GM06990 (cell line): ENCODE measurements around the gene HIF1A.

Experiments used
- DNase-seq: peaks from one replicate; pipeline ENCODE4 v3.0.0-alpha.2; 2011; ENCODE audit not compliant: insufficient read length; ENCODE audit errors: extremely low read depth
- H3K27me3 ChIP-seq: replicated peaks from 2 replicates; pipeline ENCODE4 v1.6.0; 2011; ENCODE audit warnings: low read length; ENCODE audit not compliant: control insufficient read depth, insufficient read depth
- H3K36me3 ChIP-seq: 2 replicates; pipeline ENCODE4 v1.5.1; 2011; ENCODE audit warnings: low read length; ENCODE audit not compliant: control insufficient read depth, insufficient read depth
- H3K4me3 ChIP-seq: replicated peaks from 2 replicates; pipeline ENCODE4 v1.5.1; 2011; ENCODE audit warnings: low read depth, mild to moderate bottlenecking, control low read depth, low read length
- TF ChIP-seq, protein P1 (sequence below): IDR thresholded peaks from 2 replicates; pipeline ENCODE4 v1.5.1; 2011; ENCODE audit warnings: low read length, control low read depth, mild to moderate bottlenecking, inconsistent platforms; ENCODE audit not compliant: insufficient read depth, poor library complexity, severe bottlenecking

HIF1A gene

GRCh38 chr14:61670576-61670975 is 24.7 kb upstream of the HIF1A start:
- Histone ChIP-seq H3K4me3 (no peak overlapping the region), H3K27me3 (no peaks in the 10 kb centered on the region), H3K36me3 (no peaks in the 10 kb centered on the region)
- no peak for DNase-seq
- TF ChIP-seq, protein P1, sequence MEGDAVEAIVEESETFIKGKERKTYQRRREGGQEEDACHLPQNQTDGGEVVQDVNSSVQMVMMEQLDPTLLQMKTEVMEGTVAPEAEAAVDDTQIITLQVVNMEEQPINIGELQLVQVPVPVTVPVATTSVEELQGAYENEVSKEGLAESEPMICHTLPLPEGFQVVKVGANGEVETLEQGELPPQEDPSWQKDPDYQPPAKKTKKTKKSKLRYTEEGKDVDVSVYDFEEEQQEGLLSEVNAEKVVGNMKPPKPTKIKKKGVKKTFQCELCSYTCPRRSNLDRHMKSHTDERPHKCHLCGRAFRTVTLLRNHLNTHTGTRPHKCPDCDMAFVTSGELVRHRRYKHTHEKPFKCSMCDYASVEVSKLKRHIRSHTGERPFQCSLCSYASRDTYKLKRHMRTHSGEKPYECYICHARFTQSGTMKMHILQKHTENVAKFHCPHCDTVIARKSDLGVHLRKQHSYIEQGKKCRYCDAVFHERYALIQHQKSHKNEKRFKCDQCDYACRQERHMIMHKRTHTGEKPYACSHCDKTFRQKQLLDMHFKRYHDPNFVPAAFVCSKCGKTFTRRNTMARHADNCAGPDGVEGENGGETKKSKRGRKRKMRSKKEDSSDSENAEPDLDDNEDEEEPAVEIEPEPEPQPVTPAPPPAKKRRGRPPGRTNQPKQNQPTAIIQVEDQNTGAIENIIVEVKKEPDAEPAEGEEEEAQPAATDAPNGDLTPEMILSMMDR = no peak

- TF ChIP-seq, protein P1 = no peak
Observed at GRCh38 chr14:61671082-61671481, 24.2 kb upstream of the HIF1A start.

GRCh38 chr14:61672796-61673195 is 22.5 kb upstream of the HIF1A start:
- Histone ChIP-seq H3K36me3 (no peaks in the 10 kb centered on the region), H3K27me3 (no peaks in the 10 kb centered on the region), H3K4me3 (no peak overlapping the region)
- no peak for DNase-seq
- TF ChIP-seq, protein P1 = no peak

More at GRCh38 chr14:61671082-61671481, 24.2 kb upstream of the HIF1A start:
- H3K36me3 ChIP-seq = no peaks in the 10 kb centered on the region
- no peaks in the 10 kb centered on the region for H3K27me3 ChIP-seq
- DNase-seq = peak; percentile 53
- no peak overlapping the region for H3K4me3 ChIP-seq

DNA sequence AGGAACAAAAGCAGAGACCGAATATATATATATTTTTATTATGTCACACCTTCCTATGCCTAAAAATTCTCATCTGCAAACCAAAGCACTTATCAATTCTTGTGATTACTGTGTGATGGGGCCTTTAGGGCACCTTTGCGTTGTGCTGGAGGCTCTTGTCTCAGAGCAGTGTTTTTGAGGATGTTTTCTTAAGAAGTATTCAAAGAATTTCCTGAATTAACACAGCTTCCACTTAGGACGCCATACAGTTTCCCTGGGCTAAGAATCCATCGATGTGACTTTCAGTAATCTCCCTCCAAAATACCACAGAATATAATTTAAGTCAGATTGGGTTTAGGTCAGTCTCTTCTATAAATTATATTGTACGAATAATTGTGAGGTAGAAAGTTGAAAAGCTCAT is 22.0 kb upstream of the HIF1A start:
- no peak for DNase-seq
- H3K27me3 ChIP-seq = no peaks in the 10 kb centered on the region
- no peak overlapping the region for H3K4me3 ChIP-seq
- TF ChIP-seq, protein P1 = no peak
- H3K36me3 ChIP-seq = no peaks in the 10 kb centered on the region

GRCh38 chr14:61675291-61675690 is 20.0 kb upstream of the HIF1A start:
- H3K27me3 ChIP-seq = no peaks in the 10 kb centered on the region
- TF ChIP-seq, protein P1 = no peak
- H3K4me3 ChIP-seq = no peak overlapping the region
- no peak for DNase-seq
- H3K36me3 ChIP-seq = no peaks in the 10 kb centered on the region

GRCh38 chr14:61677479-61677878 is 17.8 kb upstream of the HIF1A start:
- peaks cover 2% of the 10 kb centered on the region; the same call in 1 of the 2 replicates for H3K27me3 ChIP-seq
- TF ChIP-seq, protein P1 = no peak
- H3K4me3 ChIP-seq = no peak overlapping the region
- H3K36me3 ChIP-seq = no peaks in the 10 kb centered on the region
- DNase-seq = no peak
